HCT116 (cell line): ENCODE measurements around the gene SFXN2. TPM values are rescaled to one million over a fixed set of nuclear protein-coding genes. Genes with fewer than 3 reads are reported as not detected.

Experiments used
- ATAC-seq: fragments of 200-7000 bp; cut with Tn5 transposase; 2 replicates; pipeline ENCODE4 v1.9.1; 2020; ENCODE audit warnings: mild to moderate bottlenecking, moderate library complexity
- BruUV-seq: library from RNA; stranded (reverse); fragments of 400-500 nt; replicated peaks from 2 replicates; lab custom pipeline; 2021; lab: Mats Ljungman, UMichigan
- CTCF ChIA-PET: fragments of 300-600 bp; sonication (Branson Sonifier 250); formaldehyde crosslinking; loops from one replicate; lab custom pipeline; 2021; ENCODE audit warnings: antibody characterized with exemption; lab: Charles Lee
- POLR2A ChIA-PET: fragments of 300-600, 350-600 bp; sonication (Branson Sonifier 250); formaldehyde crosslinking; loops from one replicate; lab custom pipeline; 2021; ENCODE audit warnings: antibody characterized with exemption; lab: Charles Lee
- RAD21 ChIA-PET, 2 experiments: fragments of 300-600 bp; sonication (Branson Sonifier 250); formaldehyde crosslinking; loops; one replicate each; lab custom pipeline; 2023; ENCODE audit warnings: low total read pairs in 2 of 2; ENCODE audit not compliant: uncharacterized antibody in 2 of 2, unreplicated experiment in 2 of 2, low non-redundant PET in 1 of 2; lab: Charles Lee
- DNase-seq: peaks from one replicate; pipeline ENCODE4 v3.0.0-alpha.2; 2010; ENCODE audit warnings: low read depth, low spot score
- H2AFZ ChIP-seq: fragments of 200-600 bp; shearing (Covaris generic), sonication (generic); 2 replicates; pipeline ENCODE4 v1.6.1; 2017; ENCODE audit warnings: low read depth, mixed run types, mixed read lengths, antibody characterized with exemption, low read length; ENCODE audit not compliant: poor library complexity, severe bottlenecking
- H3K27ac ChIP-seq: 2 replicates; pipeline ENCODE4 v1.5.1; 2012; ENCODE audit warnings: low read depth, low read length
- H3K27me3 ChIP-seq: fragments of 200-600 bp; sonication (generic); 2 replicates; pipeline ENCODE4 v1.6.1; 2016; ENCODE audit warnings: mixed run types, low read length, mixed read lengths; ENCODE audit not compliant: insufficient read depth
- H3K36me3 ChIP-seq, 2 experiments: fragments of 200-500 bp in 1 of 2; fragments of 200-600 bp in 1 of 2; sonication (Bioruptor generic) in 1 of 2; sonication (generic) in 1 of 2; 2 replicates each; pipeline versions ENCODE4 v1.5.1 to v1.6.1; 2014 to 2016; ENCODE audit warnings: low read length in 2 of 2, inconsistent platforms in 1 of 2, mixed read lengths in 1 of 2, mixed run types in 1 of 2; ENCODE audit not compliant: insufficient read depth in 2 of 2, control insufficient read depth in 1 of 2
- H3K4me1 ChIP-seq, 2 experiments: fragments of 200-600 bp in 1 of 2; sonication (generic) in 1 of 2; 2 replicates each; pipeline versions ENCODE4 v1.5.1 to v1.6.1; 2012 to 2017; ENCODE audit warnings: low read length in 2 of 2, inconsistent platforms in 1 of 2, mild to moderate bottlenecking in 1 of 2, mixed read lengths in 1 of 2, mixed run types in 1 of 2, moderate library complexity in 1 of 2; ENCODE audit not compliant: insufficient read depth in 2 of 2, control insufficient read depth in 1 of 2
- H3K4me2 ChIP-seq: fragments of 200-600 bp; sonication (generic); 2 replicates; pipeline ENCODE4 v1.6.1; 2017; ENCODE audit warnings: mixed run types, low read length, mixed read lengths
- H3K4me3 ChIP-seq, 2 experiments: fragments of 200-600 bp in 1 of 2; sonication (generic) in 1 of 2; replicated peaks in 1 of 2; 2 replicates each; pipeline ENCODE4 v1.5.1; 2011 to 2016; ENCODE audit warnings: low read length in 2 of 2, control low read depth in 1 of 2, low read depth in 1 of 2, mild to moderate bottlenecking in 1 of 2, mixed read lengths in 1 of 2, mixed run types in 1 of 2
- H3K79me2 ChIP-seq: fragments of 200-600 bp; sonication (generic); 2 replicates; pipeline ENCODE4 v1.6.1; 2017; ENCODE audit warnings: mild to moderate bottlenecking, mixed run types, low read length, moderate library complexity, mixed read lengths; ENCODE audit not compliant: insufficient read depth
- H3K9ac ChIP-seq: fragments of 200-600 bp; sonication (generic); 2 replicates; pipeline ENCODE4 v1.6.1; 2016; ENCODE audit warnings: low read length, mixed read lengths
- H3K9me2 ChIP-seq: fragments of 200-600 bp; sonication (generic), shearing (Covaris generic); 2 replicates; pipeline ENCODE4 v1.6.1; 2017; ENCODE audit warnings: mixed run types, mild to moderate bottlenecking, moderate library complexity; ENCODE audit not compliant: insufficient read depth
- H3K9me3 ChIP-seq, 2 experiments: fragments of 200-500 bp in 1 of 2; fragments of 200-600 bp in 1 of 2; sonication (Bioruptor generic) in 1 of 2; sonication (generic) in 1 of 2; 2 replicates each; pipeline ENCODE4 v1.6.1; 2014 to 2017; ENCODE audit warnings: low read length in 2 of 2, mixed read lengths in 2 of 2, inconsistent platforms in 1 of 2, low read depth in 1 of 2, mild to moderate bottlenecking in 1 of 2, mixed run types in 1 of 2, moderate library complexity in 1 of 2; ENCODE audit not compliant: control insufficient read depth in 1 of 2, insufficient read depth in 1 of 2
- H4K20me1 ChIP-seq: fragments of 200-600 bp; sonication (generic), shearing (Covaris generic); 2 replicates; pipeline ENCODE4 v1.6.1; 2017; ENCODE audit warnings: mixed run types, mild to moderate bottlenecking, moderate library complexity; ENCODE audit not compliant: insufficient read depth
- ATF3 ChIP-seq: IDR thresholded peaks from 2 replicates; pipeline ENCODE4 v1.6.1; 2012
- EZH2 ChIP-seq: fragments of 200-600 bp; sonication (generic); IDR thresholded peaks from 2 replicates; pipeline ENCODE4 v1.6.1; 2017; ENCODE audit warnings: antibody characterized with exemption, mixed run types
- POLR2AphosphoS5 ChIP-seq: IDR thresholded peaks from 2 replicates; pipeline ENCODE4 v1.6.1; 2011; ENCODE audit warnings: mild to moderate bottlenecking, low read depth, low read length, moderate library complexity
- RAD21 ChIP-seq: IDR thresholded peaks from 2 replicates; pipeline ENCODE4 v1.6.1; 2012; ENCODE audit warnings: low read depth, mild to moderate bottlenecking
- SRF ChIP-seq: IDR thresholded peaks from 2 replicates; pipeline ENCODE4 v1.6.1; 2012; ENCODE audit warnings: low read depth
- YY1 ChIP-seq: IDR thresholded peaks from 2 replicates; pipeline ENCODE4 v1.6.1; 2011; ENCODE audit warnings: low read length, low read depth, moderate library complexity, mild to moderate bottlenecking; ENCODE audit not compliant: insufficient replicate concordance; ENCODE audit errors: extremely low read depth
- ZNF274 ChIP-seq: fragments of 200-500 bp; sonication (Bioruptor generic); IDR thresholded peaks from 2 replicates; pipeline ENCODE4 v1.6.1; 2014; ENCODE audit warnings: mild to moderate bottlenecking, low read depth, low read length, inconsistent platforms
- intact Hi-C: fragments of 100-400 bp; cut with micrococcal nuclease; formaldehyde crosslinking; loops from 2 replicates; pipeline ENCODE4 v1.10.0; 2022
- total RNA-seq: library from RNA; stranded (reverse); gene quantifications from one replicate; pipeline ENCODE4 v1.2.1, GENCODE V29; 2021; ENCODE audit not compliant: unreplicated experiment
- TF ChIP-seq, protein P1 (sequence below): IDR thresholded peaks from 2 replicates; pipeline ENCODE4 v1.6.1; 2011; ENCODE audit warnings: mild to moderate bottlenecking, low read length, moderate library complexity; ENCODE audit not compliant: insufficient replicate concordance; ENCODE audit errors: extremely low read depth

SFXN2 gene
- total RNA-seq, 1 experiment from 2014 or later = 22.9 TPM

DNA sequence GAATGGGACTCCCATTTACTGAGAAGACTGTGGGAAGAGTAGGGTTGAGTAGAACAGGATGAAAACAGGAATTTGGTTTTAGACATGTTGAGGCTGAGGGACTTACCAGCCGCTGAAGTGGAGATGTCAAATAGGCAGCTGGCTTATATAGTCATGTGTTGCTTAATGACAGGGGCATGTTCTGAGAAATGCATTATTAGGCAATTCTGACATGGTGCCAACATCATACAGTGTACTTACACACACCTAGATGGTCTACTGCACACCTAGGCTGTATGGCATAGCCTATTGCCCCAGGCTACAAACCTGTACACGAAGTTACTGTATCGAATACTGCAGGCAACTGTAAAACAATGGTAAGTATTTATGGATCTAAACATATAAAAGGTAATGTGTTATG lies 17.7 kb upstream of the SFXN2 start:
- Histone ChIP-seq H4K20me1 (no peaks in the 10 kb centered on the region), H3K9me2 (no peaks in the 10 kb centered on the region), H3K9ac (no peak overlapping the region), H2AFZ (no peak overlapping the region), H3K79me2 (no peaks in the 10 kb centered on the region), H3K4me1 (no peaks in the 10 kb centered on the region), H3K4me2 (no peak overlapping the region), H3K9me3 (no peaks in the 10 kb centered on the region), H3K4me3 (no peak overlapping the region), H3K27me3 (no peaks in the 10 kb centered on the region), H3K36me3 (peaks cover 0 to 8% of the 10 kb centered on the region in 2 experiments; a peak in 3 of 4 replicates), H3K27ac (no peak overlapping the region)
- DNase-seq (no peak), ATAC-seq (no peak)
- TF ChIP-seq ZNF274 (no peak), SRF (no peak), POLR2AphosphoS5 (no peak), RAD21 (no peak), ATF3 (no peak), YY1 (no peak), EZH2 (no peak)
- TF ChIP-seq, protein P1, sequence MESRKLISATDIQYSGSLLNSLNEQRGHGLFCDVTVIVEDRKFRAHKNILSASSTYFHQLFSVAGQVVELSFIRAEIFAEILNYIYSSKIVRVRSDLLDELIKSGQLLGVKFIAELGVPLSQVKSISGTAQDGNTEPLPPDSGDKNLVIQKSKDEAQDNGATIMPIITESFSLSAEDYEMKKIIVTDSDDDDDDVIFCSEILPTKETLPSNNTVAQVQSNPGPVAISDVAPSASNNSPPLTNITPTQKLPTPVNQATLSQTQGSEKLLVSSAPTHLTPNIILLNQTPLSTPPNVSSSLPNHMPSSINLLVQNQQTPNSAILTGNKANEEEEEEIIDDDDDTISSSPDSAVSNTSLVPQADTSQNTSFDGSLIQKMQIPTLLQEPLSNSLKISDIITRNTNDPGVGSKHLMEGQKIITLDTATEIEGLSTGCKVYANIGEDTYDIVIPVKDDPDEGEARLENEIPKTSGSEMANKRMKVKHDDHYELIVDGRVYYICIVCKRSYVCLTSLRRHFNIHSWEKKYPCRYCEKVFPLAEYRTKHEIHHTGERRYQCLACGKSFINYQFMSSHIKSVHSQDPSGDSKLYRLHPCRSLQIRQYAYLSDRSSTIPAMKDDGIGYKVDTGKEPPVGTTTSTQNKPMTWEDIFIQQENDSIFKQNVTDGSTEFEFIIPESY = no peak
- CTCF ChIA-PET = no interaction called here
- RAD21 ChIA-PET = no interaction called here
- intact Hi-C loops = no loop called here
- POLR2A ChIA-PET = no interaction called here
- no TSS peak for BruUV-seq
